ENCODE data around the gene CXCR6. TPM values are rescaled to one million over a fixed set of nuclear protein-coding genes. Genes with fewer than 3 reads are reported as not detected.

CXCR6 gene
- total and polyA plus RNA-seq, 2 of the 13 experiments (the other 11 are each of a cell fraction or from before 2014, with no cell fraction given): not detected

GRCh38 chr3:45914362-45915058 lies 28.8 kb upstream of the CXCR6 start:
- Histone ChIP-seq H3K4me3 (replicated peaks in 1 of 3; ENCODE audit: insufficient read depth in 1 of 3, low read depth in 2 of 3, low read length in 3 of 3) (no peak overlapping the region), H3K9ac (ENCODE audit: insufficient read depth, low read depth, low read length) (no peak overlapping the region), H3K79me2 (ENCODE audit: insufficient read depth, low read length) (no peaks in the 10 kb centered on the region), H3K27me3 (ENCODE audit: control insufficient read depth in 1 of 2, insufficient read depth in 2 of 2, low read length in 2 of 2) (no peaks in the 10 kb centered on the region), H4K20me1 (ENCODE audit: insufficient read depth, low read length) (no peaks in the 10 kb centered on the region), H3K4me1 (ENCODE audit: insufficient read depth, low read length) (no peaks in the 10 kb centered on the region), H3K4me2 (ENCODE audit: low read depth, low read length) (no peak overlapping the region), H3K36me3 (replicated peaks in 1 of 2; ENCODE audit: control insufficient read depth in 1 of 2, insufficient read depth in 2 of 2, low read length in 2 of 2) (peaks cover 2 to 4% of the 10 kb centered on the region in 2 experiments; a peak in 2 of 5 replicates), H2AFZ (ENCODE audit: low read length) (no peak overlapping the region), H3K9me3 (ENCODE audit: low read length) (no peaks in the 10 kb centered on the region), H3K27ac (ENCODE audit: extremely low read length, insufficient read depth, low read length) (no peak overlapping the region)
- TF ChIP-seq THYN1 (CRISPR knock-in tag; IDR thresholded peaks at IDR 0.05; ENCODE audit: borderline replicate concordance, low read depth) (no peak), ZSCAN12 (CRISPR knock-in tag; IDR thresholded peaks at IDR 0.05) (no peak), TFE3 (CRISPR knock-in tag; IDR thresholded peaks at IDR 0.05) (no peak), TBX3 (IDR thresholded peaks at IDR 0.05; ENCODE audit: borderline replicate concordance) (no peak), CENPBD1 (CRISPR knock-in tag; IDR thresholded peaks at IDR 0.05; ENCODE audit: borderline replicate concordance, low read depth) (no peak), IRF9 (CRISPR knock-in tag; IDR thresholded peaks at IDR 0.05; ENCODE audit: borderline replicate concordance) (no peak), TSC22D2 (CRISPR knock-in tag; IDR thresholded peaks at IDR 0.05; ENCODE audit: borderline replicate concordance) (no peak), FOXM1 (CRISPR knock-in tag; IDR thresholded peaks at IDR 0.05) (no peak), POGZ (CRISPR knock-in tag; IDR thresholded peaks at IDR 0.05) (no peak), ZBTB34 (CRISPR knock-in tag; IDR thresholded peaks at IDR 0.05) (no peak), ZNF674 (CRISPR knock-in tag; IDR thresholded peaks at IDR 0.05; ENCODE audit: low read depth) (no peak), HOXA3 (CRISPR knock-in tag; IDR thresholded peaks at IDR 0.05) (no peak), SKI (IDR thresholded peaks at IDR 0.05; ENCODE audit: partially characterized antibody) (no peak), ZNF260 (CRISPR knock-in tag; IDR thresholded peaks at IDR 0.05; ENCODE audit: borderline replicate concordance, low read depth) (no peak)
- ChIA-PET POLR2A (no interaction called here), CTCF (ENCODE audit: low intra/inter-chr PET ratio, low total read pairs) (no interaction called here)
- intact Hi-C loops (cut with micrococcal nuclease; ENCODE audit: unreplicated experiment): no loop called here
- 68% methylated on average over 5 of the region's 7 CpGs for WGBS (ENCODE audit: low lambda C conversion rate)
- no TSS peak for BruUV-seq (replicated peaks)
- FAIRE-seq (no peak), DNase-seq (ENCODE audit: low spot score) (no peak), ATAC-seq (peak; percentile 33; the same call in 1 of the 3 replicates)
- in situ Hi-C loops (cut with HindIII; ENCODE audit: extremely low pct_ligation_motif_present, low pct_unique_long_range_greater_than_20kb): loop anchor here (25.0 kb wide), 1 partner anchor 677 kb away; the partner anchor contains the start of gene TMEM158
